ENCODE measurements around the gene ZNF608.

DNA sequence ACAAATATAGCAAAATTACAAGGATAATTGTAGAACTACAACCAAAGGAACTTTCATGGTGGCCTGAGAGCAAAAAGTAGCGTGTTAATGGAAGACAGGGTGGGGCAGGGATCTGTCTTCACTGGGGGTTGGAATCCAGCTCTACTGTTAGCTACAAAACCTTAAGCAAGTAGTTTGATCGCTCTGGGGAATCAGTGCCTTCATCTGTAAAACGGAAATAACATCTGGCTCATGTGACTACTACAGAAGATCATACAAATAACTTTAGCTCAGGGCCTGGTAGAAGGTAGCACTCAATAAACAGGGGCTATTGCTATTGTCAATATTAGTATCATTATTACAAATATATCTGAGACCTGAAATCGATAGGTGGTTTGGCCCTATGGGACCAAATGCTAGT lies 40.4 kb downstream of the ZNF608 start:
- TF ChIP-seq, protein P1, sequence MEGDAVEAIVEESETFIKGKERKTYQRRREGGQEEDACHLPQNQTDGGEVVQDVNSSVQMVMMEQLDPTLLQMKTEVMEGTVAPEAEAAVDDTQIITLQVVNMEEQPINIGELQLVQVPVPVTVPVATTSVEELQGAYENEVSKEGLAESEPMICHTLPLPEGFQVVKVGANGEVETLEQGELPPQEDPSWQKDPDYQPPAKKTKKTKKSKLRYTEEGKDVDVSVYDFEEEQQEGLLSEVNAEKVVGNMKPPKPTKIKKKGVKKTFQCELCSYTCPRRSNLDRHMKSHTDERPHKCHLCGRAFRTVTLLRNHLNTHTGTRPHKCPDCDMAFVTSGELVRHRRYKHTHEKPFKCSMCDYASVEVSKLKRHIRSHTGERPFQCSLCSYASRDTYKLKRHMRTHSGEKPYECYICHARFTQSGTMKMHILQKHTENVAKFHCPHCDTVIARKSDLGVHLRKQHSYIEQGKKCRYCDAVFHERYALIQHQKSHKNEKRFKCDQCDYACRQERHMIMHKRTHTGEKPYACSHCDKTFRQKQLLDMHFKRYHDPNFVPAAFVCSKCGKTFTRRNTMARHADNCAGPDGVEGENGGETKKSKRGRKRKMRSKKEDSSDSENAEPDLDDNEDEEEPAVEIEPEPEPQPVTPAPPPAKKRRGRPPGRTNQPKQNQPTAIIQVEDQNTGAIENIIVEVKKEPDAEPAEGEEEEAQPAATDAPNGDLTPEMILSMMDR (conservative IDR thresholded peaks at IDR 0.05), result no peak
- TF ChIP-seq ZFX (IDR thresholded peaks at IDR 0.05), result no peak

All from C4-2B (cell line).